Thyroid gland (tissue), 4 donors: ENCODE data around the gene CNTNAP4.

Experiments used
- POLR2A ChIP-seq, 2 donors: fragments of 450-650 bp; IDR thresholded peaks; one replicate each; pipeline ENCODE4 v1.6.1; 2017; ENCODE audit warnings: antibody characterized with exemption in 2 of 2, mild to moderate bottlenecking in 2 of 2, moderate library complexity in 1 of 2
- TF ChIP-seq, protein P1 (sequence below), 6 experiments: fragments of 200-600 bp in 3 of 6; fragments of 450-650 bp in 3 of 6; sonication (generic) in 3 of 6; IDR thresholded peaks; one replicate each; pipeline ENCODE4 v1.5.1; 2016 to 2019; ENCODE audit warnings: antibody characterized with exemption in 6 of 6, mild to moderate bottlenecking in 2 of 6, inconsistent platforms in 1 of 6, moderate library complexity in 1 of 6

DNA sequence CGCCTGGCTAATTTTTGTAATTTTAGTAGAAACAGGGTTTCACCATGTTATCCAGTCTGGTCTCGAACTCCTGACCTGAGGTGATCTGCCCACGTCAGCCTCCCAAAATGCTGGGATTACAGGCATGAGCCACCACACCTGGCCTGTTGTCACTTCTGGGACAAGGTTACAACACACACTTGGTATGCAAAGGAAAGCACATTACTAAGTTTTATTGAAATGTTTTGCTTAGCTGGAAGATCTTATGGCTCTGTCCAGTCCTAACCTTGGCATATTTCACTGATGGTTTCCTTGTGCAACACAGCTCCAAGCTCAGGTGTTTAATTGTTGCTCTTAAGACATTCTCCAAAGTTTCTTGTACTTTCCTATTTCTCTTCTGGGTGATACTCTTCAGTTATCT, 94.2 kb downstream of the CNTNAP4 start:
- no peak for TF ChIP-seq POLR2A (IDR thresholded peaks at IDR 0.05)
- TF ChIP-seq, protein P1, sequence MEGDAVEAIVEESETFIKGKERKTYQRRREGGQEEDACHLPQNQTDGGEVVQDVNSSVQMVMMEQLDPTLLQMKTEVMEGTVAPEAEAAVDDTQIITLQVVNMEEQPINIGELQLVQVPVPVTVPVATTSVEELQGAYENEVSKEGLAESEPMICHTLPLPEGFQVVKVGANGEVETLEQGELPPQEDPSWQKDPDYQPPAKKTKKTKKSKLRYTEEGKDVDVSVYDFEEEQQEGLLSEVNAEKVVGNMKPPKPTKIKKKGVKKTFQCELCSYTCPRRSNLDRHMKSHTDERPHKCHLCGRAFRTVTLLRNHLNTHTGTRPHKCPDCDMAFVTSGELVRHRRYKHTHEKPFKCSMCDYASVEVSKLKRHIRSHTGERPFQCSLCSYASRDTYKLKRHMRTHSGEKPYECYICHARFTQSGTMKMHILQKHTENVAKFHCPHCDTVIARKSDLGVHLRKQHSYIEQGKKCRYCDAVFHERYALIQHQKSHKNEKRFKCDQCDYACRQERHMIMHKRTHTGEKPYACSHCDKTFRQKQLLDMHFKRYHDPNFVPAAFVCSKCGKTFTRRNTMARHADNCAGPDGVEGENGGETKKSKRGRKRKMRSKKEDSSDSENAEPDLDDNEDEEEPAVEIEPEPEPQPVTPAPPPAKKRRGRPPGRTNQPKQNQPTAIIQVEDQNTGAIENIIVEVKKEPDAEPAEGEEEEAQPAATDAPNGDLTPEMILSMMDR (IDR thresholded peaks at IDR 0.05), result no peak
